T-helper 1 cell (primary cell): ENCODE measurements around the gene ANTXR1.

Experiments
- DNase-seq, 5 donors: peaks; one replicate each; pipeline ENCODE4 v3.0.0-alpha.2; 2012 to 2020

ANTXR1 gene

GRCh38 chr2:69188182-69188900 is 175.4 kb downstream of the ANTXR1 start:
- DNase-seq, result no peak

GRCh38 chr2:69190743-69191404 is 177.9 kb downstream of the ANTXR1 start:
- no peak for DNase-seq

GRCh38 chr2:69191634-69192033 is 178.7 kb downstream of the ANTXR1 start:
- no peak for DNase-seq

GRCh38 chr2:69192176-69192945 is 179.4 kb downstream of the ANTXR1 start:
- no peak for DNase-seq

GRCh38 chr2:69195706-69196105 is 182.7 kb downstream of the ANTXR1 start:
- DNase-seq, result no peak

GRCh38 chr2:69196327-69197117 is 183.5 kb downstream of the ANTXR1 start:
- no peak for DNase-seq

GRCh38 chr2:69200107-69200520 is 187.1 kb downstream of the ANTXR1 start:
- DNase-seq, result no peak

GRCh38 chr2:69201259-69201658 is 188.3 kb downstream of the ANTXR1 start:
- no peak for DNase-seq

- DNase-seq, result no peak
Observed at GRCh38 chr2:69202327-69202726, 189.3 kb downstream of the ANTXR1 start.

- DNase-seq, result no peak
Observed at GRCh38 chr2:69203166-69203985, 190.4 kb downstream of the ANTXR1 start.

GRCh38 chr2:69204654-69205053 is 191.7 kb downstream of the ANTXR1 start:
- no peak for DNase-seq

GRCh38 chr2:69205076-69205475 is 192.1 kb downstream of the ANTXR1 start:
- DNase-seq, result no peak

GRCh38 chr2:69205491-69205890 is 192.5 kb downstream of the ANTXR1 start:
- DNase-seq, result no peak

- no peak for DNase-seq
Observed at GRCh38 chr2:69208023-69208595, 195.1 kb downstream of the ANTXR1 start.

- no peak for DNase-seq
Observed at GRCh38 chr2:69209482-69209881, 196.5 kb downstream of the ANTXR1 start.

- DNase-seq, result no peak
Observed at GRCh38 chr2:69210385-69210784, 197.4 kb downstream of the ANTXR1 start.

GRCh38 chr2:69211048-69211447 is 198.1 kb downstream of the ANTXR1 start:
- no peak for DNase-seq

- DNase-seq, result no peak
Observed at GRCh38 chr2:69211686-69212085, 198.7 kb downstream of the ANTXR1 start.

- DNase-seq, result no peak
Observed at GRCh38 chr2:69212238-69213028, 199.5 kb downstream of the ANTXR1 start.

- DNase-seq, result no peak
Observed at GRCh38 chr2:69213201-69213600, 200.2 kb downstream of the ANTXR1 start.

GRCh38 chr2:69213782-69214181 is 200.8 kb downstream of the ANTXR1 start:
- DNase-seq, result no peak
